Hepatic stellate cell (primary cell): ENCODE results near the gene SLC26A8.
"Not testable (repeated sequence)": the region's sequence is repeated elsewhere in the genome, so short reads cannot be mapped to it uniquely, and the experiment has no call there.

ENCODE experiments used
- DNase-seq: peaks from one replicate; pipeline ENCODE4 v3.0.0; 2011; ENCODE audit warnings: low spot score

The SLC26A8 gene

DNA sequence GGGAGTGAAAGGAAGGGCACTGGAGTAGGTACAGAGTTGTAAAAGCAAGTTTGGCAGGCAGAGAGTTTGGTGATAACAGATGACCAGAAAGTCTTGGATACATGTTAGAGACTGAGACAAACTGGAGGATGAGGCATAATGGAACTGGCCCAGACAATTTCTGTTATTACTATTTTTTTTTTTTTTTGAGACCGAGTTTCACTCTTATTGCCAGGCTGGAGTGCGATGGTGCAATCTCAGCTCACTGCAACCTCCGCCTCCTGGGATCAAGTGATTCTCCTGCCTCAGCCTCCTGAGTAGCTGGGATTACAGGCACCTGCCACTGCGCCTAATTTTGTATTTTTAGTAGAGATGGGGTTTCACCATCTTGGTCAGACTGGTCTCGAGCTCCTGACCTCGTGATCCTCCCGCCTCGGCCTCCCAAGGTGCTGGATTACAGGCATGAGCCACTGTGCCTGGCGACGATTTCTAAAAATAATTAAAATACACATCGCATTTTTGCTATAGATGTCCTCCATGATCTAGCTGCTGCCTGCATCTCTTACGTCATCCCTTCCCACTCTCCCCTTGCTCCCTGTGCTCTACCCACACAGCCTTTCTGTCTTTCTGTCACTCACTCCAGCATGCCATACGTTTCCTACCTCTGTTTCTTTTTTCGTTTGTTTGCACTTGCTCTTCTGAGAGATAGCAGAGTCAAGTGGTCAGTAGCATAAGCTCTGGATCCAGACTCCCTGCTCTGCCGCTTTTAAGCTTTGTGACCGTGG, 26.7 kb upstream of the SLC26A8 start:
- DNase-seq = no peak

DNA sequence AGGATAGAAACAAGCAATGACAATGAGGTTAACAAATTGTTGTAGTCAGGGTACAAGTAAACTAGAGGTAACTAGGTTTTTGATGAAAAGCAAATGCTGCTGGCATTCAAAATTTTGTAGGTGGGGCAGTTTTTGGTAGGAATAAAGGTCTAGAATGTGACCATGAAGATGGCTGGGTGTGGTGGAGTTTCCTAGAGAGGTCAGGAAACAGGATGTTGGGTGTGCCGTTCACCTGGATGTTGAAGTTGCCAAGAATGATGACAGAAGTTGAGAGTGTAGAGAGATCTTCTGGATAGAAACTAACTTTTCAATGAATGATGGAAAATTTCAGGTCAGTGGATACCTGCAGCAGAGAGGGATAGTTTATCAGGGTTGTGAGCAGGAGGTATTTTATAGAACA, 25.9 kb upstream of the SLC26A8 start:
- no peak for DNase-seq

DNA sequence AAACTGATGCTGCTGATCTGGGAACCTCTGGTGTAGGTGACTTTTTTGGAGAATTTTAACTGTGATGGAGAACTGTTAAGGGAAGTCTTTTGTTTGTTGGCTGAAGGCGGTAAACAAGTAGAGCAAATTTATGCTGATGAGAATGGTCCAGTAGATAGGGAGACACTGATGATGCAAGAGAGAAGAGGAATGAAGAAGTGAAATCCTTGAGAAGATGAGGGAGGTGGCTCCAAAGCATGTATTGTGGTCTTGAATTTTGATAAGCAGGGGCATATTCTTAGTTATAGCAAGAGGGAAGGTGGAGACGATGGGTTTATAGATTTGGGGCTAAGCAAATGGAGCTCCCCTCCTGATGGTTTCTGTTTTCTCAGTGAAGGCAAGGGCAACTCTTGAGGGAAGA, 25.1 kb upstream of the SLC26A8 start:
- no peak for DNase-seq

DNA sequence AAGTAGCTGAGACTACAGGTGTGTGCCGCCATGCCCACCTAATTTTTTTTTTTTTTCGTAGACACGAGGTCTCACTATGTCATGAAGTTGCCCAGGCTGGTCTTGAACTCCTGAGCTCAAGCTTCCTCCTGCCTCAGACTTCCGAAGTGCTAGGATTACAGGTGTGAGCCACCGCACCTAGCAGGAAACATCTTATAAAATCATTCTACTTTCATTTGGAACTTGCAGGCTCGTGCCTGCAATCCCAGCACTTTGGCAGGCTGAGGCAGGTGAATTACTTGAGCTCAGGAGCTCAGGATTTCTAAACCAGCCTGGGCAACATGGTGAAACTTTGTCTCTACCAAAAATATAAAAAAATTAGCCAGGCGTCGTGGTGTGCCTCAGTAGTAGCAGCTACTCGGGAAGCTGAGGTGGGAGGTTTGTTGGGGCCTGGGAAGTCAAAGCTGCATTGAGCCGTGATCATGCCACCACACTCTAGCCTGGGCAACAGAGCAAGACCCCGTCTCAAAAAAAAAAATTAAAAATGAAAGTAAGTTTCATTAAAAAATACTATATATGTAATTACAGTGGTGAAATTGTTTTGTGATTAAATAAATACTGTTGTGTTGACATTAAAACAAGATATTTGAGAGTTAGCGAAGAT, 18.3 kb upstream of the SLC26A8 start:
- no peak for DNase-seq

DNA sequence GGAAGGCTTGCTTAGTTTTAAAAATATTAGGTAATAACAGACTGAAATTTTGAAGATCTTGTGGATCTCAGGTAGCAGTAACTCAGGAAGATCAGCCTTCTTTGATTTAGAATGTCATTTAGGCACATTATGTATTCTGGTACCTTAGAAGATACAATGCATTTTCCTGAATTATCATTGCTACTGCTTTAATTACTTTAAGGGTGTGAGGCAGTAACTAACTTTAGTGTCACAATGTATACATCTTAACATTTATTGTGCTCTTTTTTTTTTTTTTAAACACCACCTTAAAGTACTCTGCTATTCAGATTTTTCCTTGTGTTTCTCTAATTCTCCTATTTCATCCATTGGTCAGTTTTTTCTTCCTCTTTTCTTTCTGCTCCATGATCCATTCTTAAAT, 16.5 kb upstream of the SLC26A8 start:
- DNase-seq = no peak

DNA sequence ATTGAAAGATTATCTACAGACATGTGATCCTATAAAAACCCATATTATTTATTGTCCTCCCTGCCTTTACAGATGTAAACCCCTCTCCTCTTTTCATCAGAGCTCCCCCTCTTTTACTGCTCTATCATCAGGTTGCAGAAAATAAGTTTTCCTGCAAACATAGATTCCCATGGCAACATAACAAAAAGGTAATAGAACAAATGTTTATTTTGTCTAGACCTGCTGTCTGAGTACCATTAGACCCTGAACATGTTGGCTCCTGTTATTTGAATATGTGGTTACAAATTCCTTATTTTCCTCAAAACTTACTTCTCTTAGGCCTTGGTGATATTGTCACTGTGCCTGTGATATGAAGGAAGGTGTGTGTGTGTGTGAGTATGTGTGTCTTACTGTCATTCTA, 14.7 kb upstream of the SLC26A8 start:
- DNase-seq = no peak

DNA sequence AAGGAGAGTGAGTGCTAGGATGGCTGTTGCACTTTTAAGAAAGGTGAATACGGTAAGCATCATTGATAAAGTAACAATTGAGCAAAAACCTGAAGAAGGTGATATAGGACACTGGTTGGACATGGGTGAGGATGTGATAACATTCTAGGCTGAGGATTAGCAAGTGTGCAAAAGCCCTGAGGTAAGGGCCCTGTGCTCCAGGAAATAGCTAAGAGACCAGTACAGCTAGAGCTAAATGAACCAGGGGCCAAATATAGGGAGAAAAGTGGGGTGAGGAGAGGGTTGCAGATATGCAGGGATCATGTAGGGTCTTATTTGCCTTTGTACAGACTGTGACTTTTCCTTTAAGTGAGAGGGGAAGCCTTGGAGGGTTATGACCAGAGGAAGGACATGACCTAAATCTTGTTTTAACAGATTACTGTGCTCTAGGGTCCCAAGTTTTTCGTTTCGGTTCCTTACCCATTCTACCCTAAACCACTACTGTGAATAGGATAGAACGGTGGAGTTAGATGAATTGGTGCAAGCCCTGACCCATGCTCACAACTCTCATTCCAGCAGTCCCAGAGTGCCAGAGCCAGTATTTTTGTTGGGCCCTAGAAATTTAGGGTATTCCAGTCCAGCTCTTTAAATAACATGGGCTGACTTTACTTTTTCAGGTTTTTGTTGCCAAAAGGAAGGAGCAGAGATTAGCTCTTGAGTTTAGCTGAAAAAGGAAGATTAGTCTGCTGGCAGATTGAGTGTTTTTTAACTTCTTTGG, 13.9 kb upstream of the SLC26A8 start:
- DNase-seq = no peak

DNA sequence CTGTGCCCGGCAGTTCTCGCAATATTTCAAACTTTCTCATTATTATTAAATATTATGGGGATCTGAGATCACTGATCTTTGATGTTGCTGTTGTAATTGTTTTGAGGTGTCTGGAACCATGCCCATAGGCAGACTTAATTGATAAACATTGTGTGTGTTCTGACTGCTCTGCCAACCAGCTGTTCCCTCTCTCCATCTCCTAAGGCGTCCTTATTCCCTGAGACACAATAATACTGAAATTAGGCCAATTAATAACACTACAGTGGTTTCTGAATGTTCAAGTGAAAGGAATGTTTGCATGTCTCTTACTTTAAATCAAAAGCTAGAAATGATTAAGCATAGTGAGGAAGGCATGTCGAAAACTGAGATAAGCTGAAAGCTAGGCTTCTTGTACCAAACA, 10.8 kb upstream of the SLC26A8 start:
- DNase-seq = no peak

DNA sequence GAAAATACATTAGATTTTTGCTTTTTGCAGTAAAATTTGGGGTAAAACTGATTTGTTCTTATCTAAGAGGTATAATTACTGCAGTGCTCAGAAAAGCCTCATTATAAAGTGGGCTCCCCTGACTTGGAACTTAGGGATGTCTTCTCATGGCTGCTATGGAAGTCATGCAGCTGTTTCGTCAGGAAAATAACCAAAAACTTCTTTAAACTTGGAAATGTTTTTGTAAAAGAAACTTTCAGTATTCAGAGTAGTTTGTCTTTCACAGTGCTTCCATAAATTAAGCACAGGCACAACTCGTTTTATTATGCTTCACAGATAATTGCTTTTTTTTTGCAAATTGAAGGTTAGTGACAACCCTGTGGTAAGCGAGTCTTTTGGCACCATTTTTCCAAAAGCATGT, 10.0 kb upstream of the SLC26A8 start:
- DNase-seq = no peak

DNA sequence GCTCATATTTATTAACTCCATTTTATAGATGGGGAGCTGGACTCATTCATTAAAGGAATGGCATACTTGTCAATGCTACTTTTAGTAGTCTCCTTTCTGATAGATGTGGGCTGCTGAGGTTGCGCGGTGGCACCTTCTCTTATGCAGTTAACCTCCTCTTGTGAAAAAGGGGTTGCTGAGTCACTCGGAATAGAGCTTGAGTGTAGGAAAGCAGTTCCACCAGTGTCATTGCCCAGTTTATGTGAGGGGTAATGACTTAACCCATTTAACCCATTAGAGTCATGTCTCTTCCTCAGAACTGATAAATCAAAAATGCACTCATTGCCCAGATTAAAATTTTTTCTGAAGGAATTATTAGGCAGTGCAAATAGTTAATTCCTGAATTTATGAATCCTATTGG, 9.5 kb upstream of the SLC26A8 start:
- no peak for DNase-seq

DNA sequence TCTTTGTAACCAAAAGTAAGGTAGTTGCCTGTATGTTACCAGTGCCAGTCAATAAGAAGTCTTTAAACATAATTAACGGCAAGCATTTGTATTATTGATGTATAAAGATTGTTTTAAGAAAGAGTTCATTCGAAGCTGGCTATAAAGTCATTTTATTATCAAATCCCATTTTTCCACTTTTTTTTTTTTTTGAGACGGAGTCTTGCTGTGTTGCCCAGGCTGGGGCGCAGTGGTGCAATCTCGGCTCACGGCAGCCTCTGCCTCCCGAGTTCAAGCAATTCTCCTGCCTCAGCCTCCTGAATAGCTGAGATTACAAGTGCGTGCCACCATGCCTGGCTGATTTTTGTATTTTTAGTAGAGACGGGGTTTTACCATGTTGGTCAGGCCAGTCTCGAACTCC, 8.7 kb upstream of the SLC26A8 start:
- DNase-seq = not testable (repeated sequence)

DNA sequence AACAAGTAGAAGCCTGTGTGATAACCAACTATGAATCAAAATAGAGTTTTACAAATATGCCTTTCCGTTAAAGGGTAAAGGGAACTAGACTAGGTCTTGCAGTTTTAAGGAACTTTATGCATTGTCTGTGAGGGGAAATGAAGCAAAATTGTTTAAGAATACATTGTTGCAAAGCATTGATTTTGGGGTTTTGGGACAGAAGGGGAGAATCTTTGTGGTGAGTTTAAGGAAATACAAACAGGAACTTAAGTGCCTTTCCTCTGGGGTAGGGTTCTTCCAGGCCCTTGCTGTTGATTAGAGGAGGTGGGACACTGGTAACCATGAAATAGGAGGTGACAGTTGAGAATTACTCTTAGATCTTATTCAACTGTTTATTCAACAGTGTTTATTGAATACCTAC, 7.8 kb upstream of the SLC26A8 start:
- DNase-seq = no peak

DNA sequence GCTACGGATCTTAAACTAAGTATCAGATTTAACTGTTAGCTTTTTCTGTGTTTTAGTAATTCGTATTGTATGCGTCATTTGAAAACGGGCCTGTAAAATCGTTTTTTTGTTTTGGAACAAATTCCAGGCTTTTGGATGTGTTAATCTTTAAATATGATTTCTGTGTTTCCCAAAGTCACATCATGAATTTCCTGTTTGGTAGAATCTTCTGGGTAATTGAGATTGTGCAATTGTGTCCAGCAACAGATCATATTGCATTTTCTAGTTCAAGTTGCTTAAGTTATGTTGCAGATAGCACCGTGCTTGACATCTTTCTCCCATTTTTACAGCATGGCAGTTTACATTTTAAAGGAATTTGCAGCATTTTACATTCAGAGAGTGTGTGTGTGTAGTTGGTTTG, 5.0 kb upstream of the SLC26A8 start:
- DNase-seq = peak; percentile 28

DNA sequence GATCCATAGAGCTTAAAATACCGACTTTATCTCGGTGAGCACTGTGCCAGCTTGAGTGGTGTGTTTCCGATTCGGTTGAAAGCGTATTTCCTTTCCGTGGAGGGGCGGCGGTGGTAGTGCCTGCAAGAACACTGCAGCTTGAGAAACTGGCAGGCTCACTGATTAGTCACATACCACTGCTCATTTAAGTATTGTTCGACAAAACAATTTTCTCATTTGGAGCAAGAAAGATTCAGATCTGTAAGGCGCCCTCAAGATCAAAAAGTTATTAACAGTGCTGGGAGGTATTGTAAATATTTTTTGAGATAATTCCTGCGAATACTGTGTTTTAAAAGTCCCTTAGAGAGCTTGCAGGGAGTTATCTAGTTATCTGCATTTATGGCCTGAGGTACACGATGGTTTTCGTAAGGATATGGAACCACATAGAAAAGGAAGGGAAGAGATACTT, 4.5 kb upstream of the SLC26A8 start:
- DNase-seq = peak; percentile 47

DNA sequence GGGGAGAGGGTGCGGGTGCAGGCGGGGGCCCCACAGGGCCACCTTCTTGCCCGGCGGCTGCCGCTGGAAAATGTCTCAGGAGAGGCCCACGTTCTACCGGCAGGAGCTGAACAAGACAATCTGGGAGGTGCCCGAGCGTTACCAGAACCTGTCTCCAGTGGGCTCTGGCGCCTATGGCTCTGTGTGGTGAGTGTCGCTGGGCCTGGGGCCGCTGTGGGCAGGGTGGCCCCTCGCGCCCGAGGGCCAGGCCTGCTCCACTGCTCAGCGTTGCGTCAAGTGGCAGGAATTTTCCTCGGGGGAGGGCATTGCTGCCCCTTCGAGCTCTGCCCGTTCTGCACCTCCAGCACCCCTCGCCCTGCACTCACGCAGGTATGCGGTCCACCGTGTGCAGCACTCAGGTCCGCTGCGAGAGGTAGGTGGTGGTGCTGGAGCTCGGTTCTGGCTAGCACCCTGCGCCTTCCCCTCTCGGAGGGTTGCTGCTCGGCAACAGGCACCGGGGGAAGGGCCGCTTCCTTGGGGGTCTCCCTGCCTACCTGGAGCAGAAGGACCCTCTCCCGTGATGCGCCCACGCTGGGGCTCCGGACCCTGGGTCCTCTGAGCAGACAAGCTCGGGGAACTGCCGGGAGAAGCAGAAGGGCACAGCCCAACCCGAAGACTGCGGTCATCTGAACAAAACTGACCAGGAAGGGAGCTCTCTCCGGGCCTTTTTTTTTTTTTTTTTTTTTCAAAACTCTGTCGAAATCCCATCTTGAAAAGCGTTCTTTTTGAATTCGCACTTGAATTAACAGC, 3.8 kb upstream of the SLC26A8 start:
- DNase-seq = peak; percentile 29

DNA sequence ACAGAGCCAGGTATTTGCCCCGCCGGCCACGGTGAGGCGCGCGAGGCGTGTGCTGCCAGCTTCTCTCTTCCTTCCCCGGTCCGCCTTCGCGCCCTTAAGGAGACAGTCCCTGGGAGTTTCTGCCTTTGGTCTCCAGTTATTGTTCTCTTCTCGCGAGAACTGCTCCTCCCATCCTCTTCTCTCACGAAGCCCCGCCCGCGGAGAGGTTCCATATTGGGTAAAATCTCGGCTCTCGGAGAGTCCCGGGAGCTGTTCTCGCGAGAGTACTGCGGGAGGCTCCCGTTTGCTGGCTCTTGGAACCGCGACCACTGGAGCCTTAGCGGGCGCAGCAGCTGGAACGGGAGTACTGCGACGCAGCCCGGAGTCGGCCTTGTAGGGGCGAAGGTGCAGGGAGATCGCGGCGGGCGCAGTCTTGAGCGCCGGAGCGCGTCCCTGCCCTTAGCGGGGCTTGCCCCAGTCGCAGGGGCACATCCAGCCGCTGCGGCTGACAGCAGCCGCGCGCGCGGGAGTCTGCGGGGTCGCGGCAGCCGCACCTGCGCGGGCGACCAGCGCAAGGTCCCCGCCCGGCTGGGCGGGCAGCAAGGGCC, 3.2 kb upstream of the SLC26A8 start, which contains the start of gene MAPK14:
Gene MAPK14 (plus strand): TSS at position 308 of the 587 bp plus-strand sequence. CDS start 350 bp downstream, outside the sequence.
- peak; percentile 94 for DNase-seq

DNA sequence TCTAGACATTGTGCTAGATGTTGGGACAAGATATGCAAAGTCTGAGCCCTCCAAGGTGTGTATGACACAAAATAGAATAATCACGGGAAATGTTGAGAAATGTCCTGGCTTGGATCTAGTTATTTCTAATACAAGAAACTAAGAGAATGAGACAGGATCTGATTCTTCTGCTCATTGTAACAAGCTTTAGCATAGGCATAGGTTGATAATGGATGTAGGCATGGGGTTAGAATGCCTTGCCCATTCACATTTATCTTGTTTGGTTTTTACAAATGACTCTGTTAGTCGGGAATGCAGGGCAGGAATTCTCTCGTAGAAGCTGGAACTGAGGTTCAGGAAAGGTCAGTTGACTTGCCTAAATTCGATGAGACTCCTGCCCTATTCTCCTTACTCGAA, 1.5 kb upstream of the SLC26A8 start:
- DNase-seq = peak; percentile 31

DNA sequence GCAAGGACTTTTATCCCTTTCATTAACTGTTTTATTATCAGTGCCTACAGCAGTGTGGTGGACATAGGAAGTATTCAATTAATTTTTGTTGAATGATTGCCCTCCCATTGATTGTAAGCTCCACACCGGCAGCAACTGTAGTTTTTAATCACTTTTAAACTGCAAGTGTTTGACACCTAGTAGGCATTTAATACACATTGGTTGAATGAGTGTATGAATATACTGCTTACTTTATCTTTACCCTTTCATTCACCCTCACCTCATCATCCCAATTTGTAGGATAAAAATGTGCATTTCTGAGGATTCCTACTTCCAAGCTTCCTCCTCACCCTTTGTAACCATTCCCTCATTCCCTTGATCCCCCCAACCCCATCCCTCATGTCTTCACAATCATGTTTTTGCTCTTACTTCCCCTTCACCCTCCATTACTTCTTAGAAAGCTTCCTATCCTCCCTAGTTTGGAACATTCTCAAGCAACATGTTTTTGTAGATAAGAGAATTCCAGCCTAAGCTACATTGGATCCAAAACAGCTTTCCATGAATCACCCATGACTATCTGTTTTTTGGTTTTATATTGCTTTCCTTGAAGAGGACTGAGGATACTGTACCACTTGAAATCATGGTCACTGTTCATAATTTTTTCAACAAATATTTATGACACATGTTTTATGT, 955 bp upstream of the SLC26A8 start:
- DNase-seq = peak; percentile 59

DNA sequence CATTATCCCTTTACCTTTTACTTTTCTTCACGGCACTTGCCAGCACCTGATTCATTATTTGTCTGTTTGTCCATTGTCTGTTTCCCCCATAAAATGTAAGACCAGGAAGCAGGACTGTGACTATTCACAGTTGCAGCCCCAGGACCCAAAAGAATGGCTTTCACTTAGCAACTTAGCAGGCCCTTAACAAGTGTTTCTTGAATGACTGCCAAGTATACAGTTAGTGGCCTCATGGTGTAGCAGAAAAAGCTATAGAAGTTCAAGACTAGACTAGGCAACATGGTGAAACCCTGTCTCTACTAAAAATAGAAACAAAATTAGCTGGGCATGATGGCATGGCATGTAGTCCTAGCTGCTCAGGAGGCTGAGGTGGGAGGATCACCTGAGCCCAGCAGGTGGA, 4.3 kb downstream of the SLC26A8 start:
- DNase-seq = no peak

DNA sequence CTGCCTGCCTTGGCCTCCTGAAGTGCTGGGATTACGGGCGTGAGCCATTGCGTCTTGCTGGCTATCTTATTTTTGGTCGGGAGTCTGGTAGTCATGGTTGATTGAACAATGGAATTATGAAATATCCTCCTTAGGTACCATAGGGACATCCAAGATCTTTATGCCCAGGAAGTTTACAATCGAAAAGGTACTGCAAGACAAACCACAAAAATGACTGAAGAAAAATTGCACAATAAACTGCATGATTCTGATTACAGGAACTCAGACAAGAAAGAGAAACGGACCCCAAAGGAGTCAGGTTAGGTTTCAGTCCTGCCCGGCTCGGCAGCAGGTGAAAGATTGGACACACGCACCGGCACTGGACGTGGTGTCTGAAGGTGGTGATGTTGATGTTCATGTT, 5.3 kb downstream of the SLC26A8 start:
- no peak for DNase-seq

DNA sequence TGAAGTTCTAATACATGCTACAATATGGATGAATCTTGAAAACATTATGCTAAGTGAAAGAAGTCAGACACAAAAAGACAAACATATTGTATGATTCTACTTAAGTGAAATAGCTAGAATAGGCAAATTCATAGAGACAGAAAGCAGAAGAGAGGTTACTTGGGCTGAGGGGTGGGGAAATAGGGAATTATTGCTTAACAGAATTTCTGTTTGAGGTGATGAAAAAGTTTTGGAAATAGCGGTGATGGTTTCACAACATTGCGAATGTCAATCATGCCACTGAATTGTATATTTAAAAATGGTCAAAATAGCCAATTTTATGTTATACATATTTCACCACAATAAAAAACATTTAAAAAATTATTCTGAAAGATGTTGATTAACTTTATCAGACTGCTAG, 6.1 kb downstream of the SLC26A8 start:
- DNase-seq = no peak
